PFSK-1 (cell line): ENCODE results near the gene VCL.

Source experiments
- POLR2AphosphoS5 ChIP-seq: IDR thresholded peaks from 2 replicates; pipeline ENCODE4 v1.6.1; 2012; ENCODE audit warnings: low read depth, mild to moderate bottlenecking, control low read depth, low read length, moderate library complexity
- REST ChIP-seq, 2 experiments: IDR thresholded peaks; 2 replicates each; pipeline versions ENCODE4 v1.6.1 to v1.8.0; 2011 to 2012; ENCODE audit warnings: low read depth in 2 of 2, low read length in 2 of 2, control low read depth in 1 of 2, inconsistent platforms in 1 of 2, mild to moderate bottlenecking in 1 of 2, moderate library complexity in 1 of 2; ENCODE audit not compliant: insufficient read depth in 1 of 2
- SIN3A ChIP-seq: IDR thresholded peaks from 2 replicates; pipeline ENCODE4 v1.6.1; 2012; ENCODE audit warnings: mild to moderate bottlenecking, low read length, moderate library complexity, borderline replicate concordance; ENCODE audit not compliant: insufficient read depth
- TAF1 ChIP-seq: IDR thresholded peaks from 2 replicates; pipeline ENCODE4 v1.6.1; 2012; ENCODE audit warnings: low read length, control low read depth, borderline replicate concordance; ENCODE audit not compliant: insufficient read depth

DNA sequence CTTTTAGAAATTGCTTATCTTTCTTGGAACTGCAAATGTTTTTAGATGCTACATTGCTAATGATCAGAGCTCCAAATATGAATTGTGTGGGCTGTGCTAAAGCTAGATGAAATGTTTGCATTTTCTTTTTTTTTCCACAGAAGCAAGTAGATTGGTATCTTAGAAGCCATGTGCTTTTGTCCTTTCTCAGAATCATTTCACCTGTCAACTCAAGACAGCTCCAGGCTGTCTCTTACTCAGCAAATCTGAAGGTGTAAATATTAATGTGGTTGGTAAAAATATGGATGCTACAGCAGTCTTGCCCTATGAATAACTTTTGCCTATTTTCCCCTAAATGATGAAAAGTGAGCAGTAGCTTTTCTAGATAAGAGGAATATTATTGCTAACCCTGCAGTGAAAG is 111.5 kb downstream of the VCL start:
- no peak for TF ChIP-seq REST (IDR thresholded peaks at IDR 0.05; ENCODE audit: insufficient read depth in 1 of 2, low read depth in 2 of 2, low read length in 2 of 2)
- TF ChIP-seq POLR2AphosphoS5, result no peak
- no peak for TF ChIP-seq SIN3A
- no peak for TF ChIP-seq TAF1
